Heart left ventricle (tissue), 13 donors: ENCODE data around the gene SORT1.

Source experiments
- POLR2A ChIP-seq, 2 donors: fragments of 450-650 bp; IDR thresholded peaks; one replicate each; pipeline ENCODE4 v1.6.1; 2017; ENCODE audit warnings: antibody characterized with exemption in 2 of 2, mild to moderate bottlenecking in 2 of 2, moderate library complexity in 2 of 2
- TF ChIP-seq, protein P1 (sequence below), 12 donors: fragments of 200-600 bp; sonication (generic) in 4 of 12; IDR thresholded peaks; one replicate each; pipeline versions ENCODE4 v1.5.0 to v1.8.0; 2018 to 2022; ENCODE audit warnings: antibody characterized with exemption in 12 of 12, mild to moderate bottlenecking in 5 of 12
- donor health status: ischemic (EF 13 %, LVEDD 7.1; RV severe dilation, severe dysfunction).
- donor health status: DM: no; HTN: yes; CAD: no.
- donor health status: DM: no; HTN: no; CAD: no.
- donor health status: ischemic (EF 25% LVEDD 6.9; RV normal size, moderate dysfunction).
- donor health status: ischemic (EF 25% LVEDD 5.7; RV mildly dilated, moderate dysfunction).
- donor health status: ischemic (EF 35%, LVEDD 5.7; RV mildly dilated, moderate dysfunction).
- donor health status: nonischemic (EF 11% LVEDD 7.7; RV severe dilation, severe dysfunction).
- donor health status: DM: yes; HTN: yes; CAD: no.
- donor health status: PGD.
- donor health status: ischemic (EF 29% LVEDD 5.4; RV normal size, mild dysfunction).
- donor health status: nonischemic (EF 23%, LVEDD 6.1; RV moderate dilation, normal function).

DNA sequence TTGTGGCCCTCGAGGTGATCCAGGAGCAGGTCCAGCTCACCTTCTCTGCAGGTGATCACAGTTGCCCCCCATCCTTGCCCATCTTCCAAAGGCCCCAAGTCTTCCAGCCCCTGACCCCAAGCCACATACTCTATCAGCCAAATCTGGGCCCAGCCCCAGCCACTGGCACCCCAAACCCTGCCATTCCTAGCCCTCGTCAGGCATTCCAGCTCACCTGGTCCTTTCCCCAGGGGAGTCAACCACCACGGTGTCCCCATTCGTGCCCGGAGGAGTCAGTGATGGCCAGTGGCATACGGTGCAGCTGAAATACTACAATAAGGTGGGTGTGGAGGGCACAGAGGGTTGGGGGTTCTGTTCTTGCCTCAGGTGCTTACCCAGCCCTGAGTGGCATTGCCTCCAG is 136.1 kb downstream of the SORT1 start:
- TF ChIP-seq, protein P1, sequence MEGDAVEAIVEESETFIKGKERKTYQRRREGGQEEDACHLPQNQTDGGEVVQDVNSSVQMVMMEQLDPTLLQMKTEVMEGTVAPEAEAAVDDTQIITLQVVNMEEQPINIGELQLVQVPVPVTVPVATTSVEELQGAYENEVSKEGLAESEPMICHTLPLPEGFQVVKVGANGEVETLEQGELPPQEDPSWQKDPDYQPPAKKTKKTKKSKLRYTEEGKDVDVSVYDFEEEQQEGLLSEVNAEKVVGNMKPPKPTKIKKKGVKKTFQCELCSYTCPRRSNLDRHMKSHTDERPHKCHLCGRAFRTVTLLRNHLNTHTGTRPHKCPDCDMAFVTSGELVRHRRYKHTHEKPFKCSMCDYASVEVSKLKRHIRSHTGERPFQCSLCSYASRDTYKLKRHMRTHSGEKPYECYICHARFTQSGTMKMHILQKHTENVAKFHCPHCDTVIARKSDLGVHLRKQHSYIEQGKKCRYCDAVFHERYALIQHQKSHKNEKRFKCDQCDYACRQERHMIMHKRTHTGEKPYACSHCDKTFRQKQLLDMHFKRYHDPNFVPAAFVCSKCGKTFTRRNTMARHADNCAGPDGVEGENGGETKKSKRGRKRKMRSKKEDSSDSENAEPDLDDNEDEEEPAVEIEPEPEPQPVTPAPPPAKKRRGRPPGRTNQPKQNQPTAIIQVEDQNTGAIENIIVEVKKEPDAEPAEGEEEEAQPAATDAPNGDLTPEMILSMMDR (IDR thresholded peaks at IDR 0.05): no peak
- TF ChIP-seq POLR2A (IDR thresholded peaks at IDR 0.05): no peak
